Right atrium auricular region (tissue), 2 donors: ENCODE data around the gene TUBB4A. TPM values are rescaled to one million over a fixed set of nuclear protein-coding genes. Genes with fewer than 3 reads are reported as not detected.

Source experiments
- DNase-seq: peaks from one replicate; pipeline ENCODE4 v3.0.0-alpha.2; 2019; ENCODE audit warnings: low spot score
- H3K27ac ChIP-seq, 2 donors: fragments of 200-600 bp; sonication (generic); 1 replicate in 1 of 2; 2 replicates in 1 of 2; pipeline ENCODE4 v1.5.1; 2016 to 2019
- H3K27me3 ChIP-seq, 2 donors: fragments of 200-600 bp; sonication (generic); one replicate each; pipeline versions ENCODE4 v1.5.1 to v1.6.0; 2017 to 2019
- H3K36me3 ChIP-seq: fragments of 200-600 bp; sonication (generic); one replicate; pipeline ENCODE4 v1.5.1; 2016
- H3K4me1 ChIP-seq, 2 donors: fragments of 200-600 bp; sonication (generic); one replicate each; pipeline versions ENCODE4 v1.5.1 to v1.6.0; 2017 to 2019
- H3K4me3 ChIP-seq, 2 donors: fragments of 200-600 bp; sonication (generic); 1 replicate in 1 of 2; 2 replicates in 1 of 2; pipeline ENCODE4 v1.5.1; 2017 to 2019; ENCODE audit warnings: mild to moderate bottlenecking in 1 of 2, moderate library complexity in 1 of 2
- H3K9me3 ChIP-seq, 2 donors: fragments of 200-600 bp; sonication (generic); one replicate each; pipeline ENCODE4 v1.5.1; 2019
- CTCF ChIP-seq, 2 donors: fragments of 200-600 bp; sonication (generic); IDR thresholded peaks; one replicate each; pipeline ENCODE4 v1.5.1; 2019; ENCODE audit warnings: antibody characterized with exemption in 2 of 2
- total RNA-seq, 2 donors: library from RNA; depleted of rRNA; stranded (reverse); fragments of >200 nt; gene quantifications; one replicate each; pipeline ENCODE4 v1.1.0, GENCODE V29; 2016

Gene TUBB4A
- total RNA-seq, 2 donors from 2014 or later = 0.83 to 2.3 TPM

GRCh38 chr19:6451583-6452222 lies 50.4 kb downstream of the TUBB4A start:
- Histone ChIP-seq H3K36me3 (peaks cover 48% of the 10 kb centered on the region), H3K27me3 (no peaks in the 10 kb centered on the region), H3K9me3 (peaks cover 6 to 16% of the 10 kb centered on the region in 2 donors), H3K4me3 (no peak overlapping the region), H3K27ac (no peak overlapping the region), H3K4me1 (no peaks in the 10 kb centered on the region)
- no peak for TF ChIP-seq CTCF (IDR thresholded peaks at IDR 0.05)
- no peak for DNase-seq

GRCh38 chr19:6450166-6450565 lies 51.9 kb downstream of the TUBB4A start:
- Histone ChIP-seq H3K4me1 (no peaks in the 10 kb centered on the region), H3K36me3 (peaks cover 44% of the 10 kb centered on the region)

GRCh38 chr19:6448045-6448444 lies 54.1 kb downstream of the TUBB4A start:
- Histone ChIP-seq H3K9me3 (peaks cover 0 to 6% of the 10 kb centered on the region in 2 donors), H3K4me3 (no peak overlapping the region), H3K36me3 (peaks cover 25% of the 10 kb centered on the region), H3K27ac (no peak overlapping the region), H3K27me3 (no peaks in the 10 kb centered on the region), H3K4me1 (no peaks in the 10 kb centered on the region)
- DNase-seq = no peak
- TF ChIP-seq CTCF (IDR thresholded peaks at IDR 0.05) = no peak

More at GRCh38 chr19:6450166-6450565, 51.9 kb downstream of the TUBB4A start:
- H3K9me3 ChIP-seq = peaks cover 6 to 20% of the 10 kb centered on the region in 2 donors
- no peak for DNase-seq
- H3K4me3 ChIP-seq = no peak overlapping the region
- no peak overlapping the region for H3K27ac ChIP-seq
- no peaks in the 10 kb centered on the region for H3K27me3 ChIP-seq
- no peak for TF ChIP-seq CTCF (IDR thresholded peaks at IDR 0.05)

GRCh38 chr19:6446452-6446851 lies 55.7 kb downstream of the TUBB4A start:
- peaks cover 0 to 6% of the 10 kb centered on the region in 2 donors for H3K9me3 ChIP-seq
- no peaks in the 10 kb centered on the region for H3K4me1 ChIP-seq
- no peaks in the 10 kb centered on the region for H3K27me3 ChIP-seq
- DNase-seq = no peak
- no peak for TF ChIP-seq CTCF (IDR thresholded peaks at IDR 0.05)
- peaks cover 15% of the 10 kb centered on the region for H3K36me3 ChIP-seq
- no peak overlapping the region for H3K27ac ChIP-seq
- H3K4me3 ChIP-seq = no peak overlapping the region

Other genes with a start within 250 kb of the TUBB4A start
- 10 to 100 TPM; 21.2 to 36.9 TPM for gene MLLT1, start 222.3 kb downstream of the TUBB4A start, total RNA-seq
- gene ACER1, start 168.7 kb downstream of the TUBB4A start, total RNA-seq = under 1 TPM in 1 of 2 donors, not detected in 1; 0.24 TPM
- gene CLPP, start 140.8 kb downstream of the TUBB4A start, total RNA-seq = 100 to 1,000 TPM in 1 of 2 donors, 10 to 100 TPM in 1; 83.7 to 104 TPM
- 10 to 100 TPM; 71.7 to 93.7 TPM for gene ALKBH7, start 129.5 kb downstream of the TUBB4A start, total RNA-seq
- gene PSPN, start 126.4 kb downstream of the TUBB4A start, total RNA-seq = under 1 TPM; 0.82 to 0.98 TPM
- 10 to 100 TPM; 23.7 to 33.0 TPM for gene GTF2F1, start 109.1 kb downstream of the TUBB4A start, total RNA-seq
- gene KHSRP, start 77.5 kb downstream of the TUBB4A start, total RNA-seq = 10 to 100 TPM; 55.3 to 95.7 TPM
- not detected for gene SLC25A41, start 68.5 kb downstream of the TUBB4A start, total RNA-seq
- 100 to 1,000 TPM in 1 of 2 donors, 10 to 100 TPM in 1; 88.7 to 103 TPM for gene SLC25A23, start 42.5 kb downstream of the TUBB4A start, total RNA-seq
- gene CRB3, start 38.0 kb downstream of the TUBB4A start, total RNA-seq = 1 to 10 TPM in 1 of 2 donors, under 1 TPM in 1; 0.33 to 2.5 TPM
- under 1 TPM; 0.30 to 0.75 TPM for gene DENND1C, start 20.5 kb downstream of the TUBB4A start, total RNA-seq
- under 1 TPM in 1 of 2 donors, not detected in 1; 0.43 TPM for gene TNFSF9, start 28.7 kb upstream of the TUBB4A start, total RNA-seq
- gene CD70, start 88.8 kb upstream of the TUBB4A start, total RNA-seq = not detected
- 1 to 10 TPM in 1 of 2 donors, under 1 TPM in 1; 0.63 to 1.3 TPM for gene TNFSF14, start 167.9 kb upstream of the TUBB4A start, total RNA-seq
- gene C3, start 218.3 kb upstream of the TUBB4A start, total RNA-seq = 1,000 to 10,000 TPM in 1 of 2 donors, 100 to 1,000 TPM in 1; 419 to 1,709 TPM
- 10 to 100 TPM; 40.3 to 41.3 TPM for gene GPR108, start 235.3 kb upstream of the TUBB4A start, total RNA-seq
- 10 to 100 TPM; 39.6 to 65.3 TPM for gene TRIP10, start 237.4 kb upstream of the TUBB4A start, total RNA-seq